ENCODE data around the gene DHCR7. TPM values are rescaled to one million over a fixed set of nuclear protein-coding genes. Genes with fewer than 3 reads are reported as not detected.
"Not testable (repeated sequence)": the region's sequence is repeated elsewhere in the genome, so short reads cannot be mapped to it uniquely, and the experiment has no call there.

Gene DHCR7
- total RNA-seq, 1 experiment from 2014 or later = 371 TPM

- H3K27me3 ChIP-seq (replicated peaks; ENCODE audit: control insufficient read depth, insufficient read depth, low read length) = no peaks in the 10 kb centered on the region
- TF ChIP-seq CTCF (IDR thresholded peaks at IDR 0.05; ENCODE audit: insufficient read depth in 1 of 2, low read depth in 1 of 2, low read length in 1 of 2, severe bottlenecking in 1 of 2, unreplicated experiment in 1 of 2) = no peak
- no peak overlapping the region for H3K4me3 ChIP-seq (ENCODE audit: low read depth, low read length)
- no peaks in the 10 kb centered on the region for H3K4me1 ChIP-seq
- POLR2A ChIA-PET = interaction anchor here (0.5 to 0.6 kb wide), 2 partner anchors 8 to 27 kb away, joined by 3 to 4 read pairs; partner anchors contain the start of gene NADSYN1
- no peaks in the 10 kb centered on the region for H3K36me3 ChIP-seq (ENCODE audit: control insufficient read depth, insufficient read depth, low read length)
- H3K9me3 ChIP-seq = no peaks in the 10 kb centered on the region
- H3K27me3 Mint-ChIP-seq (ENCODE audit: insufficient read depth, unreplicated experiment) = peaks cover 3% of the 10 kb centered on the region
- H3K4me3 Mint-ChIP-seq (ENCODE audit: unreplicated experiment) = no peak overlapping the region
- no peaks in the 10 kb centered on the region for H3K4me1 Mint-ChIP-seq (ENCODE audit: low read depth, unreplicated experiment)
- intact Hi-C loops (cut with micrococcal nuclease; ENCODE audit: unreplicated experiment) = no loop called here
- no peaks in the 10 kb centered on the region for H3K36me3 Mint-ChIP-seq (ENCODE audit: insufficient read depth, unreplicated experiment)
- H3K9me3 Mint-ChIP-seq (ENCODE audit: unreplicated experiment) = no peaks in the 10 kb centered on the region
- H3K27ac Mint-ChIP-seq (ENCODE audit: unreplicated experiment) = no peak overlapping the region
- BruUV-seq (replicated peaks) = no TSS peak
- no peak for DNase-seq
- CTCF ChIA-PET = interaction anchor here (0.6 to 1.6 kb wide), 6 partner anchors 9 to 472 kb away, joined by 3 to 10 read pairs (median 3); no protein-coding TSS in a partner anchor
These were observed 22.3 kb downstream of the DHCR7 start for GRCh38 chr11:71425860-71426259.

GRCh38 chr11:71425409-71425808, 22.8 kb downstream of the DHCR7 start:
- peaks cover 3% of the 10 kb centered on the region for H3K27me3 Mint-ChIP-seq (ENCODE audit: insufficient read depth, unreplicated experiment)
- H3K27me3 ChIP-seq (replicated peaks; ENCODE audit: control insufficient read depth, insufficient read depth, low read length) = no peaks in the 10 kb centered on the region
- no peaks in the 10 kb centered on the region for H3K9me3 Mint-ChIP-seq (ENCODE audit: unreplicated experiment)
- no peaks in the 10 kb centered on the region for H3K9me3 ChIP-seq
- intact Hi-C loops (cut with micrococcal nuclease; ENCODE audit: unreplicated experiment) = no loop called here
- H3K27ac Mint-ChIP-seq (ENCODE audit: unreplicated experiment) = no peak overlapping the region
- CTCF ChIA-PET = interaction anchor here (0.7 to 1.6 kb wide), 4 partner anchors 9 to 338 kb away, joined by 3 to 10 read pairs (median 3); no protein-coding TSS in a partner anchor
- TF ChIP-seq CTCF (IDR thresholded peaks at IDR 0.05; ENCODE audit: insufficient read depth in 1 of 2, low read depth in 1 of 2, low read length in 1 of 2, severe bottlenecking in 1 of 2, unreplicated experiment in 1 of 2) = peak; percentile 8 to 39
- H3K4me1 Mint-ChIP-seq (ENCODE audit: low read depth, unreplicated experiment) = no peaks in the 10 kb centered on the region
- BruUV-seq (replicated peaks) = no TSS peak
- H3K36me3 ChIP-seq (ENCODE audit: control insufficient read depth, insufficient read depth, low read length) = no peaks in the 10 kb centered on the region
- no peak overlapping the region for H3K4me3 Mint-ChIP-seq (ENCODE audit: unreplicated experiment)
- no peak overlapping the region for H3K4me3 ChIP-seq (ENCODE audit: low read depth, low read length)
- no peaks in the 10 kb centered on the region for H3K36me3 Mint-ChIP-seq (ENCODE audit: insufficient read depth, unreplicated experiment)
- POLR2A ChIA-PET = interaction anchor here (0.5 to 0.6 kb wide), 2 partner anchors 8 to 27 kb away, joined by 3 to 4 read pairs; partner anchors contain the start of gene NADSYN1
- H3K4me1 ChIP-seq = no peaks in the 10 kb centered on the region
- peak in 1 of 2 experiments; percentile 32 for DNase-seq

GRCh38 chr11:71423181-71423790, 24.9 kb downstream of the DHCR7 start:
- intact Hi-C loops (cut with micrococcal nuclease; ENCODE audit: unreplicated experiment) = no loop called here
- H3K4me3 ChIP-seq (ENCODE audit: low read depth, low read length) = no peak overlapping the region
- no peak overlapping the region for H3K27ac Mint-ChIP-seq (ENCODE audit: unreplicated experiment)
- no peaks in the 10 kb centered on the region for H3K4me1 ChIP-seq
- ChIA-PET CTCF (interaction anchor here (1.1 kb wide), 1 partner anchor 140 kb away, joined by 3 read pairs; no protein-coding TSS in a partner anchor), POLR2A (no interaction called here)
- no peaks in the 10 kb centered on the region for H3K36me3 ChIP-seq (ENCODE audit: control insufficient read depth, insufficient read depth, low read length)
- DNase-seq = no peak
- no peaks in the 10 kb centered on the region for H3K4me1 Mint-ChIP-seq (ENCODE audit: low read depth, unreplicated experiment)
- no TSS peak for BruUV-seq (replicated peaks)
- no peaks in the 10 kb centered on the region for H3K9me3 ChIP-seq
- no peak for TF ChIP-seq CTCF (IDR thresholded peaks at IDR 0.05; ENCODE audit: insufficient read depth in 1 of 2, low read depth in 1 of 2, low read length in 1 of 2, severe bottlenecking in 1 of 2, unreplicated experiment in 1 of 2)
- no peaks in the 10 kb centered on the region for H3K36me3 Mint-ChIP-seq (ENCODE audit: insufficient read depth, unreplicated experiment)
- H3K9me3 Mint-ChIP-seq (ENCODE audit: unreplicated experiment) = no peaks in the 10 kb centered on the region
- no peaks in the 10 kb centered on the region for H3K27me3 ChIP-seq (replicated peaks; ENCODE audit: control insufficient read depth, insufficient read depth, low read length)
- no peak overlapping the region for H3K4me3 Mint-ChIP-seq (ENCODE audit: unreplicated experiment)
- H3K27me3 Mint-ChIP-seq (ENCODE audit: insufficient read depth, unreplicated experiment) = peaks cover 3% of the 10 kb centered on the region

GRCh38 chr11:71422318-71422717, 25.9 kb downstream of the DHCR7 start:
- H3K4me3 ChIP-seq (ENCODE audit: low read depth, low read length); H3K27me3 Mint-ChIP-seq (ENCODE audit: insufficient read depth, unreplicated experiment); H3K9me3 ChIP-seq; POLR2A ChIA-PET; H3K4me3 Mint-ChIP-seq (ENCODE audit: unreplicated experiment); H3K36me3 Mint-ChIP-seq (ENCODE audit: insufficient read depth, unreplicated experiment); H3K27me3 ChIP-seq (replicated peaks; ENCODE audit: control insufficient read depth, insufficient read depth, low read length); H3K9me3 Mint-ChIP-seq (ENCODE audit: unreplicated experiment); BruUV-seq (replicated peaks); intact Hi-C loops (cut with micrococcal nuclease; ENCODE audit: unreplicated experiment); H3K4me1 ChIP-seq; H3K27ac Mint-ChIP-seq (ENCODE audit: unreplicated experiment); DNase-seq; H3K4me1 Mint-ChIP-seq (ENCODE audit: low read depth, unreplicated experiment); H3K36me3 ChIP-seq (ENCODE audit: control insufficient read depth, insufficient read depth, low read length): not testable (repeated sequence)
- CTCF ChIA-PET = interaction anchor here (1.1 kb wide), 1 partner anchor 141 kb away, joined by 3 read pairs; no protein-coding TSS in a partner anchor
